DND-41 (cell line): Measurements from ENCODE around the gene TMEM178B.

Experiments
- CTCF ChIP-seq: IDR thresholded peaks from 2 replicates; pipeline ENCODE4 v1.5.1; 2012; ENCODE audit warnings: borderline replicate concordance, low read length, moderate library complexity, mild to moderate bottlenecking; ENCODE audit not compliant: poor library complexity, severe bottlenecking; ENCODE audit errors: extremely low read depth
- EZH2 ChIP-seq: IDR thresholded peaks from 3 replicates; pipeline ENCODE4 v1.6.1; 2012; ENCODE audit warnings: borderline replicate concordance, low read depth, mild to moderate bottlenecking, moderate library complexity, low read length, inconsistent platforms; ENCODE audit not compliant: severe bottlenecking

GRCh38 chr7:141024668-141025067 is 49.2 kb upstream of the TMEM178B start:
- no peak for TF ChIP-seq CTCF
- no peak for TF ChIP-seq EZH2
